Smooth muscle cell (in vitro differentiated cells): ENCODE measurements around the gene PECR. TPM values are rescaled to one million over a fixed set of nuclear protein-coding genes. Genes with fewer than 3 reads are reported as not detected.

ENCODE experiments used
- DNase-seq: peaks from one replicate; lab custom pipeline; 2025; ENCODE audit not compliant: unreplicated experiment; lab: John Stamatoyannopoulos, UW
- H2AFZ ChIP-seq: fragments of 200-600 bp; sonication (generic); 2 replicates; pipeline ENCODE4 v1.6.0; 2016; ENCODE audit warnings: antibody characterized with exemption, low read depth, mild to moderate bottlenecking
- H3F3A ChIP-seq: fragments of 200-600 bp; sonication (generic); 2 replicates; pipeline ENCODE4 v1.6.0; 2017; ENCODE audit warnings: antibody characterized with exemption, low read depth
- H3K27ac ChIP-seq: fragments of 200-600 bp; sonication (generic); 2 replicates; pipeline ENCODE4 v1.5.1; 2016; ENCODE audit warnings: low read depth, mild to moderate bottlenecking
- H3K27me3 ChIP-seq: fragments of 200-600 bp; sonication (generic); 2 replicates; pipeline ENCODE4 v1.6.1; 2016; ENCODE audit warnings: low read depth, mild to moderate bottlenecking
- H3K36me3 ChIP-seq: fragments of 200-600 bp; sonication (generic); 2 replicates; pipeline ENCODE4 v1.5.1; 2016; ENCODE audit warnings: low read depth
- H3K4me1 ChIP-seq: fragments of 200-600 bp; sonication (generic); 2 replicates; pipeline ENCODE4 v1.5.1; 2016; ENCODE audit warnings: low read depth
- H3K4me2 ChIP-seq: fragments of 200-600 bp; sonication (generic); 2 replicates; pipeline ENCODE4 v1.6.0; 2016; ENCODE audit warnings: mild to moderate bottlenecking
- H3K4me3 ChIP-seq: fragments of 200-600 bp; sonication (generic); 2 replicates; pipeline ENCODE4 v1.5.1; 2016; ENCODE audit warnings: mild to moderate bottlenecking
- H3K79me2 ChIP-seq: fragments of 200-600 bp; sonication (generic); 2 replicates; pipeline ENCODE4 v1.6.0; 2016; ENCODE audit warnings: low read depth, mild to moderate bottlenecking
- H3K9ac ChIP-seq: fragments of 200-600 bp; sonication (generic); 2 replicates; pipeline ENCODE4 v1.6.0; 2016; ENCODE audit warnings: low read depth
- H3K9me3 ChIP-seq: fragments of 200-600 bp; sonication (generic); replicated peaks from 2 replicates; pipeline ENCODE4 v1.5.1; 2016; ENCODE audit warnings: low read depth
- H4K20me1 ChIP-seq: fragments of 200-600 bp; sonication (generic); 2 replicates; pipeline ENCODE4 v1.6.0; 2016; ENCODE audit warnings: low read depth
- WGBS: methylation state at CpG from one replicate; pipeline ENCODE4 v1.1.7; 2016; ENCODE audit warnings: low lambda C conversion rate; 5-methylcytosine and 5-hydroxymethylcytosine counted together
- polyA plus RNA-seq: library from polyadenylated mRNA; unstranded; fragments of >200 nt; fragmentation: Nextera tagmentation; extraction: Ambion mirVana; gene quantifications from 2 replicates; pipeline ENCODE4 v1.2.1, GENCODE V29; 2016
- total RNA-seq: library from RNA; depleted of rRNA; stranded (reverse); fragments of >200 nt; gene quantifications from 2 replicates; pipeline ENCODE4 v1.2.3, GENCODE V29; 2014
- TF ChIP-seq, protein P1 (sequence below): fragments of 200-600 bp; sonication (generic); IDR thresholded peaks from 2 replicates; pipeline ENCODE4 v1.5.1; 2017; ENCODE audit warnings: borderline replicate concordance, mild to moderate bottlenecking, antibody characterized with exemption; ENCODE audit not compliant: insufficient read depth, poor library complexity, severe bottlenecking

The PECR gene
- total and polyA plus RNA-seq, 2 experiments from 2014 or later, result 4.8 to 10.0 TPM

DNA sequence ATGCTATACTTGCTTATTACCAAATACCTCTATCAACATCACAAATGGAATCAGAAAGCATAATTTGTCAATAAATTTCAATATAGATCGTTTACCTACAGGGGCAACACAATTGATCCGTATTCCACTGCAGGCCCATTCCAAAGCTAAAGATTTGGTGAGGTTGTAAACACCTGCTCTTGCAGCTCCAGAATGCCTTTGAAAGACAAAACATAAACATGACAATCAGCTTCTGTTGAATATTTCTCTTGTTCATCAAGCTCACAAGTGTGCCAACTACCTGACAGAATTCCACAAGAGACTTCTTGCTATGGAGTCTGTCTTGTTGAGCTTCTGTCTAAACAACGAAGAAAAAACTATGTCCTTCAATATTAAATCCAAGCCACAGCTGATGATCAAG, 30.3 kb downstream of the PECR start:
- Histone ChIP-seq H3K9me3 (no peaks in the 10 kb centered on the region), H3F3A (no peaks in the 10 kb centered on the region), H3K4me1 (no peaks in the 10 kb centered on the region), H3K27ac (no peak overlapping the region), H3K9ac (no peak overlapping the region), H3K4me3 (no peak overlapping the region), H3K27me3 (no peaks in the 10 kb centered on the region), H3K79me2 (no peaks in the 10 kb centered on the region), H3K36me3 (no peaks in the 10 kb centered on the region), H4K20me1 (no peaks in the 10 kb centered on the region), H2AFZ (no peak overlapping the region), H3K4me2 (no peak overlapping the region)
- WGBS, result 91% methylated on average over 3 of the region's 3 CpGs
- DNase-seq, result no peak
- TF ChIP-seq, protein P1, sequence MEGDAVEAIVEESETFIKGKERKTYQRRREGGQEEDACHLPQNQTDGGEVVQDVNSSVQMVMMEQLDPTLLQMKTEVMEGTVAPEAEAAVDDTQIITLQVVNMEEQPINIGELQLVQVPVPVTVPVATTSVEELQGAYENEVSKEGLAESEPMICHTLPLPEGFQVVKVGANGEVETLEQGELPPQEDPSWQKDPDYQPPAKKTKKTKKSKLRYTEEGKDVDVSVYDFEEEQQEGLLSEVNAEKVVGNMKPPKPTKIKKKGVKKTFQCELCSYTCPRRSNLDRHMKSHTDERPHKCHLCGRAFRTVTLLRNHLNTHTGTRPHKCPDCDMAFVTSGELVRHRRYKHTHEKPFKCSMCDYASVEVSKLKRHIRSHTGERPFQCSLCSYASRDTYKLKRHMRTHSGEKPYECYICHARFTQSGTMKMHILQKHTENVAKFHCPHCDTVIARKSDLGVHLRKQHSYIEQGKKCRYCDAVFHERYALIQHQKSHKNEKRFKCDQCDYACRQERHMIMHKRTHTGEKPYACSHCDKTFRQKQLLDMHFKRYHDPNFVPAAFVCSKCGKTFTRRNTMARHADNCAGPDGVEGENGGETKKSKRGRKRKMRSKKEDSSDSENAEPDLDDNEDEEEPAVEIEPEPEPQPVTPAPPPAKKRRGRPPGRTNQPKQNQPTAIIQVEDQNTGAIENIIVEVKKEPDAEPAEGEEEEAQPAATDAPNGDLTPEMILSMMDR, result no peak

DNA sequence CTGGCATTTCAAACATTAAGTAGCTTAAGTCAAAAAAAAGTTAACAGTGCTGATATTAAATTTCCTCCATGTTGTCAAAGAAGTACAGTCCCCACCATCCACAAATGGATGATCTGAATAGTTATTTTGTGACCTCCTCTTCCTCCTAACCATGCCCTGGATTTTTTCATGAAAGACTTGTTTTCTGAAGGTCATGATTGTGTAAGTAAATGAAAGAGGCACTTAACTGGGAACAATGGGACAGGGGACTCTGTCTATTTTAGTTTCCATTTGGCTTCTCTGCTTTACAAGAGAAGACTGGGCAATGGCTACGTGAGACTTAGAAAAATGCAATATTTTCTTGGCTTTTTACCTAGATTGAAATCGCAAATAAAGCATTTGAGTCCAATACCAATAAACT, 32.2 kb downstream of the PECR start:
- TF ChIP-seq, protein P1, result no peak
- H3K4me2 ChIP-seq, result no peak overlapping the region
- H3K27me3 ChIP-seq, result no peaks in the 10 kb centered on the region
- H3K9me3 ChIP-seq, result no peaks in the 10 kb centered on the region
- H3K27ac ChIP-seq, result no peak overlapping the region
- no peaks in the 10 kb centered on the region for H3K79me2 ChIP-seq
- no peak overlapping the region for H2AFZ ChIP-seq
- 97% methylated on average over 2 of the region's 2 CpGs for WGBS
- H3K36me3 ChIP-seq, result no peaks in the 10 kb centered on the region
- H3F3A ChIP-seq, result no peaks in the 10 kb centered on the region
- no peak for DNase-seq
- H3K9ac ChIP-seq, result no peak overlapping the region
- H3K4me3 ChIP-seq, result no peak overlapping the region
- H4K20me1 ChIP-seq, result no peaks in the 10 kb centered on the region
- no peaks in the 10 kb centered on the region for H3K4me1 ChIP-seq

DNA sequence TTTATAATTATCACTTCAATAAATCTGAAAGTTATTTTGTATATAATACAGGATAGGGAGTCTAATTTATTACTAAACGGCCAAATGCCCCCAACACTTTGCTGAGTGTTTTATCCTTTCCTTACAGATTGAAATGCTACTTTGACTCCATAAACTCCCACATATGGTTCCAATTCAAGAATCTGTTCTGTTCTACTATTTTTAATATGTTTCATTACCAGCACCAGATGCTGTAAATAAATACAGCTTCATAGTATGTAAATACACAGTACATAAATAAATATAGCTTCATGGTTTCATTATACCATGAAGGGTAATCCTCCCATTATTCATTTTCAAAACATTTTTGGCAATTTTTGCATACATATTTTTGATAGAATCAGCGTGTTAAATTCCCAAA, 34.2 kb downstream of the PECR start:
- TF ChIP-seq, protein P1, result no peak
- no peaks in the 10 kb centered on the region for H3K9me3 ChIP-seq
- no peaks in the 10 kb centered on the region for H3K79me2 ChIP-seq
- no peak for DNase-seq
- H3K4me2 ChIP-seq, result no peak overlapping the region
- no peaks in the 10 kb centered on the region for H3K4me1 ChIP-seq
- no peak overlapping the region for H3K27ac ChIP-seq
- WGBS, result 92% methylated on average over 2 of the region's 2 CpGs
- H3F3A ChIP-seq, result no peaks in the 10 kb centered on the region
- no peak overlapping the region for H3K4me3 ChIP-seq
- no peak overlapping the region for H3K9ac ChIP-seq
- no peak overlapping the region for H2AFZ ChIP-seq
- no peaks in the 10 kb centered on the region for H3K27me3 ChIP-seq
- no peaks in the 10 kb centered on the region for H4K20me1 ChIP-seq
- H3K36me3 ChIP-seq, result no peaks in the 10 kb centered on the region

DNA sequence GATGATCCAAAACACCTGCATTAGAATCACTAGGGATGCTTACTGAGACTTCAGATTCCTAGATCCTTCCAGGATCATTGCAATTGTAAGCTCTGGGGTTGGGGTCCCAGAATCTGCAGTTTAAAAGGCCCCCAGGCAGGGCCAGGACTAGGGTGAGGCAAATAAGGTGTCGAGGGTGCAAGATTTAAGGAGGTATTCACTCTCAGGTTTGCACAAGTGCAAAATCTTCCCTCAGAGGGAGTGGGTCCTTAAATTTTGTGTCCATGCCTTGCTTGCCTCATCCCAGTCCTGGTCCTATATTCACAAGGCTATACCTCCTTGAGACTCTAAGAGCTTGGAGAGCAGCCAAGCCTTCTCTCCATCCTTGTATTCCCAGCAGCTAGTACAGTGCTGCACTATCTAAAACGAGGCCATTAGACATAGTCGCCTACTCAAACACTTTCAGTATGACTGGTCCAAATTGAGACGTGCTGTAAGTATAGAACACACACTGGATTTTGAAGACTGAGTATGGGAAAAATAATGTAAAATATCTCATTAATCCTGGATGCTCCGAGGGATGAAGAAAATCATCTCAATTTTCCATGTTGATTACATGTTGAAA, 36.6 kb downstream of the PECR start:
- Histone ChIP-seq H2AFZ (no peak overlapping the region), H3K36me3 (no peaks in the 10 kb centered on the region), H3K4me2 (no peak overlapping the region), H4K20me1 (no peaks in the 10 kb centered on the region), H3K27ac (no peak overlapping the region), H3K4me3 (no peak overlapping the region), H3K9me3 (no peaks in the 10 kb centered on the region), H3K79me2 (no peaks in the 10 kb centered on the region), H3K27me3 (no peaks in the 10 kb centered on the region), H3K9ac (no peak overlapping the region), H3K4me1 (no peaks in the 10 kb centered on the region), H3F3A (no peaks in the 10 kb centered on the region)
- no peak for DNase-seq
- 81% methylated on average over 5 of the region's 5 CpGs for WGBS
- TF ChIP-seq, protein P1, result no peak
